ENCODE results near the gene GNAI3.

The GNAI3 gene

DNA sequence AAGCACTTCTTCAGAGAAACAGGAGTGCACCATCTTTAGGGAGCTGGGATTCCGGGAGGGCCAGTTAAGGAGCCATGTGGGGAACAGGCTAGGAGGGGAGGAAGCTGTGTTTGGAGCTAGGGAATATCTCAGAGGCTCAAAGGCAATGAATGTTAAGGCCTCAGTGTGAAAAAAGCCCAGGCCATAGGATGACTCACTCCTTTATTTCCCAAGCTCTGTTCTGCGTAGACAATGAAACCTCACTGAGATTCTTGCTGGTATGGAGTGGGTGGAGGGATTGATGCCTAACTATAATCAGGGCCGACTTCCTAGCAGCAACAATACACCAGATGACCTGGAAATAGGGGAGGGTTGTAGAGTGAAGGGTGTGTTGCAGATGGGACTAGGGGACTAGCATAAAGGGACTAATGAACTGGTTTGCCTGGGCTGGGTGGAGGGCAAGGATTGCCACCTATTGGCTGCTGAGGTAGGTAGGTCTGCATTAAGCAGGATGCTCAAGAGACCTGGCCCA is 68.9 kb downstream of the GNAI3 start:
- Mint-ChIP-seq H3K27me3 (no peaks in the 10 kb centered on the region), H3K9me3 (no peaks in the 10 kb centered on the region), H3K36me3 (ENCODE audit: low read depth) (no peaks in the 10 kb centered on the region), H3K4me3 (peak overlapping the region; percentile 38), H3K4me1 (ENCODE audit: low read depth) (peaks cover 47% of the 10 kb centered on the region), H3K27ac (peak overlapping the region; percentile 73)

DNA sequence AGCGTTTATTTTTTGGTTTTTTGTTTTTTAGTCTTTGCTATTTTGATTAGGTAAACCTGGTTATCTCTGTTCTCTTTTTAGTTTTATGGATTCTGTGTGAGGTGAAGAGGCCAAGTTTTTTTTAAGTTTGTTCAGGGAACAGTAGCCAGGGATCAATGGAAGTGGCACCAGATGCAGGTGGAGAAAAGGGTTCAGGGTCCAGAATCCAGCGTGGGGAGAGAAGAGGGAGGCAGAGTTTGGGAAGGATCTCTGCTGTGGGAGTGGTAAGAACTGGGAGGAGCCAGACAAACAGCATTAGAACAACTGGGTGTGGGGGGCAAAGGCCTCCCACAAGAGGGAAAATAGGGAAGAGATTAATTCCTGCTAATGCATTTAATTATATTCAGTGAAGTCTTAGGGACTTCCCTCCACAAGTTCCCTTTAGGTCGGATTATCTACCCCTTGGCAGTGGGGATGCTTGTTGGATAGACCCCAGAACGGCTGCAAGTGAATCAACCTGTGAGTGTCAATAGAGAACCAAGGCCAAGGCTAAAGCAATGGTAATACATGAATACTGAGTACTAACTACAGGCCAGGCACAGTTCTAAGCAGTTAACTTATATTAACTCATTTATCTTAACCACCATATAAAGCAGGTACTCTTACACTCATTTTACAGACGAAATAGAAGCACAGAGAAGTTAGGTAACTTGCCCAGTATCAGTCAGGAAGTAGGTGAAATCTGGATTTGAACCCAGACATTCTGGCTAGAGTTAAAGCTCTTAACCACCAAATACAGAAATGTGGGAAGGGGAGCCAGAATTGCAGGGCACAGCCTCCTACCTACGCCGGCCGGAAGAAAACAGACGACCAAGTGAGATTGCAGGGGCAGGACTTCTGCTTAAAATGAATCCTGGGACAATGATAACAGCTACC is 70.5 kb downstream of the GNAI3 start:
- H3K9me3 Mint-ChIP-seq = no peaks in the 10 kb centered on the region
- no peaks in the 10 kb centered on the region for H3K27me3 Mint-ChIP-seq
- peaks cover 63% of the 10 kb centered on the region for H3K4me1 Mint-ChIP-seq (ENCODE audit: low read depth)
- no peaks in the 10 kb centered on the region for H3K36me3 Mint-ChIP-seq (ENCODE audit: low read depth)
- H3K4me3 Mint-ChIP-seq = peak overlapping the region; percentile 99
- peak overlapping the region; percentile 98 for H3K27ac Mint-ChIP-seq

DNA sequence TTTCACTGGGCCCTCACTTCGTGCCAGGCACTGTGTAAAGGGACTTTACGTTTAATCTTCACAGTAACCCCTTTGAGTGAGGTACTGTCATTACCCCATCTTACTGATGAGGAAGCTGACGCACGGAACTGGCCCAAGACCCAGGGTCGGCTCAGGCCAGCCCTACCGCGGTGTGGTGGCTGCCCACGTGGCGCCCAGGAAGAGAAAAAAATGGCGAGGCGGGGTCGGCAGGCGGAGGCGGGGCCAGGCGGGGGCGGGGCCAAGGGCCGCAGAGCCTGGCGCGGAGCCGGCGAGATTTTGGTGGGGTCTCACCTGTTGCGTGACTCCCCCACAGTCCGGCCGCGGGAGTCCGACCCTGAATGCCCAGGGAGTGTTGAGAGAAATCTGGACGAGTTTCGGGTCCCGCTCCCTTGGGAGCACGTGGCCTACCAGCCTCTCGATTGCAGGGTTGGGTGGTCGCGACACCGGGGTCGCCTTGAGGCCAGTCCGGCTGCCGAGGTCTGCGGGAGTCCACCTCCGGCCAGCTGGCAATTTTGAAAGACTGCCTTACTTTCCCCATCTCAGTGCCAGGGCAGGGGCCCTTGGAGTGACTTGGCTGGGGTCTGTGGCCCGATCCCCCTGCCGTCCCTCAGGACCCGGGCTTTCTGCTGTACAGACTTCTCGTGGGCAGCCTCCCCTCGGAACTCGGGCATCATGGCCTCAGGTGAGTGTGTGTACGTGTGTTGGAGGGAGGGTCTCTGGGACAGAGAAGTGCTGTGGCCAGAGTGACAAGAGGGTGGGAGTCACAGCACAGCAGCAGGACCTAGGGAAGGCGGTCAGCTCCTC is 71.4 kb downstream of the GNAI3 start, which contains the start of the genes AMPD2 and GNAT2:
Gene AMPD2, plus strand, starts transcription at position 262 of the 825 bp plus-strand sequence. CDS start 1,339 bp downstream, outside the sequence.
Gene GNAT2, minus strand, starts transcription at position 41 of the 825 bp plus-strand sequence. CDS start 6,746 bp downstream, outside the sequence.
- Mint-ChIP-seq H3K36me3 (ENCODE audit: low read depth) (no peaks in the 10 kb centered on the region), H3K9me3 (no peaks in the 10 kb centered on the region)

DNA sequence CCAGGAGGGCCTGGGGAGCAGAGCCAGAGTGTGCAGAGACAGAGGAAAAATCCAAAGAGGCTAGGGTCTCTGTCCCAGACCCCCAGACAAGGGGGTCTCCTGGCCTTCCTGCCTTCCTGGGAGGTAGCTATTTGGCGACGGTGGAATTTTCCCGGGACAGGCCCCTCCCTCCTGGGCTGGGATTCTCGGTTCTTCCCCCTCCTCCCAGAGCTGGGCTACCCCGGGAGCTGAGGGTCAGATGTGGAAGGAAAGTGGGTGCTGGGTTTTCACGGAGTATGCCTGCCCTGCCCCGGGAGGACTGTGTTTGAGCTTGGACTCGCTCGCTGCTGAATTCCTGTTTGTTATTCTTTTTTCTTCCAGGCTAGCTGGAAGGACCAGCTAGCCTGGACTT is 72.0 kb downstream of the GNAI3 start:
- no peaks in the 10 kb centered on the region for H3K27me3 Mint-ChIP-seq
- H3K9me3 Mint-ChIP-seq = no peaks in the 10 kb centered on the region
- H3K4me1 Mint-ChIP-seq (ENCODE audit: low read depth) = peaks cover 69% of the 10 kb centered on the region
- peak overlapping the region; percentile 99 for H3K4me3 Mint-ChIP-seq
- no peaks in the 10 kb centered on the region for H3K36me3 Mint-ChIP-seq (ENCODE audit: low read depth)
- peak overlapping the region; percentile 98 for H3K27ac Mint-ChIP-seq

More for the DNA sequence above, 71.4 kb downstream of the GNAI3 start, which contains the start of the genes AMPD2 and GNAT2:
- Mint-ChIP-seq H3K27ac (peak within 1 kb of the TSS; percentile 98), H3K4me1 (ENCODE audit: low read depth) (peaks cover 69% of the 10 kb centered on the region), H3K4me3 (peak within 1 kb of the TSS; percentile 99), H3K27me3 (no peaks in the 10 kb centered on the region)

DNA sequence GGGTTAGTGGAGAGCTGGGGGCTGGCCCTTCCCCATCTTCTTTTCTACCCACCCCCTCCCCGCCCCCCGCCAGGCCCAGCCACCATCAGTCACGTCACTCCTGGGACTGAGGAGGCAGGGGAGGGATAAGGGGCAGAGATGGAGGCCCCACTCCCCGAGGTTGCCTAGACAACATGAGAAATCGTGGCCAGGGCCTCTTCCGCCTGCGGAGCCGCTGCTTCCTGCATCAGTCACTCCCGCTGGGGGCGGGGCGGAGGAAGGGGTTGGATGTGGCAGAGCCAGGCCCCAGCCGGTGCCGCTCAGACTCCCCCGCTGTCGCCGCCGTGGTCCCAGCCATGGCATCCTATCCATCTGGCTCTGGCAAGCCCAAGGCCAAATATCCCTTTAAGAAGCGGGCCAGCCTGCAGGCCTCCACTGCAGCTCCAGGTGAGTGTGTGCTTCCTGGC is 72.4 kb downstream of the GNAI3 start:
- peaks cover 3% of the 10 kb centered on the region for H3K36me3 Mint-ChIP-seq (ENCODE audit: low read depth)
- peaks cover 65% of the 10 kb centered on the region for H3K4me1 Mint-ChIP-seq (ENCODE audit: low read depth)
- H3K4me3 Mint-ChIP-seq = peak overlapping the region; percentile 99
- no peaks in the 10 kb centered on the region for H3K9me3 Mint-ChIP-seq
- peak overlapping the region; percentile 98 for H3K27ac Mint-ChIP-seq
- no peaks in the 10 kb centered on the region for H3K27me3 Mint-ChIP-seq

DNA sequence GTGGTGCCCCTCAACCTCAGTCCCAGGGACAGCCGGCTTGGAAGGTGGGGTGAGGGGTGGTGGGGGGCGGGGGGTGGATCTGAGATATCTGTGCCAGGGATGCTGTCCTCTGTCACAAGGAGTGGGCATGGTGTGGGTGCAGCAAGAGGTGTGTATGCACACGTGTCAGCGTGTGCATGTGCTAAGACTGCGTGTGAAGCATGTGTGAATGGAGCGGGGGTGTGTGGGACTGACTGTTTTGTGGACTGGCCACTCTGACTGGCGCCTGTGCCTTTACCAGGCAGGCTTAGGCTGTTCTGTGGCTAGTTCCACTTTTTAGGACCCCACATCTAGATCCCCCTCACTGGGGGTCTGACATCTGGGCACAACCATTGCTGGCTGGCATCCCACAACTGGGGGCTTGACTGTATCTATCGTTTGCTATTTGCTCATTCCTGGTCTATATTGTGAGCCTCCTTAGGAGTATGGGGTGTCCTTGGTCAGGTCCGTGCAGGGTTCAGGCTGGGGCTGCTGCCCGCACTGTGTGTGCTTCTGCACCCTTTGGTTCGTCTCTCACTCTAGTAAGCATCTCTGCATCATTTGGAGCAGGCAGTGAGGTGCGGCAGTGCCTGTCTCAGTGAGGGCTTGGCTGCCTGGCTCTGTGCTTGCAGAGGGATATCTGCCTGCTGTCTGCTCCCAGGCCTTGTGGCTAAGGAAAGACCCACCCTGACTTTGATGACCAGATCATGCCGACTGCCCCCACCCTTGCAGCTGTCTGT is 73.1 kb downstream of the GNAI3 start:
- peaks cover 58% of the 10 kb centered on the region for H3K4me1 Mint-ChIP-seq (ENCODE audit: low read depth)
- H3K27ac Mint-ChIP-seq = peak overlapping the region; percentile 73
- H3K36me3 Mint-ChIP-seq (ENCODE audit: low read depth) = peaks cover 6% of the 10 kb centered on the region
- H3K4me3 Mint-ChIP-seq = peak overlapping the region; percentile 99
- no peaks in the 10 kb centered on the region for H3K9me3 Mint-ChIP-seq
- no peaks in the 10 kb centered on the region for H3K27me3 Mint-ChIP-seq

DNA sequence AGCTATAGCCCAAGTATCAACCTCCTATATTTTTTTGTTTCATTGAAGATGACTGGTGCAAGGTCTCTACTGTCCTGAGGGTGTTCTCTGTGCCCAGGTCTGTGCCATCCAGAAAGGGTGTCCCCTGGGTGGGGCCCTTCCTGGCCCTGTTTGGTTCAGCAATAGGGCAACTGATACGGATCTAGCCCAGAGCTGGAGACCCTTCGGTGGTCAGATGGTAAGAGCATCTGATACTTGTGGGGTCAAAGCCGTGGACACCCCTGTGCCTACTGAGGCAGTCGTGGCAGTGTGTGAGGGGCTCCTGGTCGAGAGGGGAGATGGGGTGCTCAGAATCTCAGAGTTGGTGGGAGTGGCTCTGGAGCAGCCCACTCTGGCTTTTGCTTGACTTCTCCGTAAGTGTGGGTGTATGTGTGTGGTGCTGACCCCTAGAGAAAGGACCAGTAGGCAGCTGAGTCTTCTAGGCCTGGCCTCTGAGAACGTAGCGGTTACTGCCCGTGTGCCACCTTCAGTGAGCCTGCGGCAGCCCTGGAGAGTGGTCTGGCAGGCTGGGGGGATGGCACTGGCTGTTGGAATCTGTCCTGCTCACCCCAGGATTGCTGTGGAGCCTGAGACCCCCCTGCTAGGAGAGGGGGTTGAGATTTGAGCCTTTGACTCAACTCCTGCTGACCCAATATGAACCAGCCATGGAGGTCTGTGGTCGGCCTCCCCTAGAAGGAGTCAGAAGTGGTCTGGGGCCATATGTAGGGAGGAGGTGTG is 73.9 kb downstream of the GNAI3 start:
- Mint-ChIP-seq H3K27me3 (no peaks in the 10 kb centered on the region), H3K27ac (peak overlapping the region; percentile 73), H3K9me3 (no peaks in the 10 kb centered on the region), H3K4me3 (peak overlapping the region; percentile 99), H3K4me1 (ENCODE audit: low read depth) (peaks cover 51% of the 10 kb centered on the region), H3K36me3 (ENCODE audit: low read depth) (peaks cover 6% of the 10 kb centered on the region)

DNA sequence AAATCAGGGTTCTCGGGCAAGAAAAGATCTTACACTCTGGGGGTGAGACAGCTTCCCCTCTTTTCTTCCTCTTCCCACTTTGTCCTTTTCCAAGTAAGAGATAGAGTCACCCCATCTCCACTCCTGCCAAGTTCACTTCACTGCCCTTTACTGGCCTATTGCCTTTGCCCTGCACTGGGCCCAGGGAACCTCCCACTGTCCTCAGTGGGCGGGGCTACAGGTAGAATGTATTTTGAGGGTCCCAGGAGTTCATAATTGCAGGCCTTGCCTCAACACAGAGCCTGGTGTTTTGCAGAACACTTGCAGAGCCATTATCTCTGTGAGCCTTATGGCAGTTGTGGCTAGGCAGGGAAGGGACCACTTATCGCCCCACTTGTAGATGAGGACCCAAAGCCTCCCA is 74.5 kb downstream of the GNAI3 start:
- Mint-ChIP-seq H3K4me3 (peak overlapping the region; percentile 99), H3K36me3 (ENCODE audit: low read depth) (peaks cover 12% of the 10 kb centered on the region), H3K4me1 (ENCODE audit: low read depth) (peaks cover 45% of the 10 kb centered on the region), H3K9me3 (no peaks in the 10 kb centered on the region), H3K27ac (peak overlapping the region; percentile 73), H3K27me3 (no peaks in the 10 kb centered on the region)

DNA sequence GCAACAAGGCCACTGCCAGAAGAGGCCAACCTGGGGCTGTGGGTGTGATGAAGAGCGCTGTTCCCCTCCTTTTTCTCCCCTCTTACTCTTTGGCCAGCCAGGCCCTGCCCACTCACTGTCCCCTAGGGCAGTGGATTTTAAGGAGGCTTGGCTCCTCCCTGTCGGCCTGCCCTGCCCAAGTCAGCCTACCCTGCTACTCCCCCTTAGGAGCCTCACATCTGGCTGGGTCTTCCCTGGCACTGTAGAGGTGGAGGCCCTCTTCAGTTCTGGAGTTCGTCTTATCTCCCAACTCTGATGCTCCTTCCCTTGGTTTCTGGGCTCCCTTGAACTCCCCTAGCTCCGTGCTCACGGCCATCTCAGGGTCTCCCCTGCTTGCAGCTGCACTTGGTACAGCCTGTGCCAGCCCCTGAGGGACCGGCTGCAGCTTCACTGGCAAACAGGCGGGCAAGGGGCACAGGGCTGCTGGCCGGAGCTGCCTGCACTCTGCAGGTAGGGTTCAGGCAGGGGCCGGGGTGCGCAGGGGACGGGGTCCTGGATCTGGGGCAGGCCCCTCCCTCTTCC is 75.3 kb downstream of the GNAI3 start:
- peaks cover 18% of the 10 kb centered on the region for H3K36me3 Mint-ChIP-seq (ENCODE audit: low read depth)
- no peaks in the 10 kb centered on the region for H3K27me3 Mint-ChIP-seq
- peaks cover 42% of the 10 kb centered on the region for H3K4me1 Mint-ChIP-seq (ENCODE audit: low read depth)
- H3K27ac Mint-ChIP-seq = peak overlapping the region; percentile 49
- H3K4me3 Mint-ChIP-seq = peak overlapping the region; percentile 99
- H3K9me3 Mint-ChIP-seq = no peaks in the 10 kb centered on the region

DNA sequence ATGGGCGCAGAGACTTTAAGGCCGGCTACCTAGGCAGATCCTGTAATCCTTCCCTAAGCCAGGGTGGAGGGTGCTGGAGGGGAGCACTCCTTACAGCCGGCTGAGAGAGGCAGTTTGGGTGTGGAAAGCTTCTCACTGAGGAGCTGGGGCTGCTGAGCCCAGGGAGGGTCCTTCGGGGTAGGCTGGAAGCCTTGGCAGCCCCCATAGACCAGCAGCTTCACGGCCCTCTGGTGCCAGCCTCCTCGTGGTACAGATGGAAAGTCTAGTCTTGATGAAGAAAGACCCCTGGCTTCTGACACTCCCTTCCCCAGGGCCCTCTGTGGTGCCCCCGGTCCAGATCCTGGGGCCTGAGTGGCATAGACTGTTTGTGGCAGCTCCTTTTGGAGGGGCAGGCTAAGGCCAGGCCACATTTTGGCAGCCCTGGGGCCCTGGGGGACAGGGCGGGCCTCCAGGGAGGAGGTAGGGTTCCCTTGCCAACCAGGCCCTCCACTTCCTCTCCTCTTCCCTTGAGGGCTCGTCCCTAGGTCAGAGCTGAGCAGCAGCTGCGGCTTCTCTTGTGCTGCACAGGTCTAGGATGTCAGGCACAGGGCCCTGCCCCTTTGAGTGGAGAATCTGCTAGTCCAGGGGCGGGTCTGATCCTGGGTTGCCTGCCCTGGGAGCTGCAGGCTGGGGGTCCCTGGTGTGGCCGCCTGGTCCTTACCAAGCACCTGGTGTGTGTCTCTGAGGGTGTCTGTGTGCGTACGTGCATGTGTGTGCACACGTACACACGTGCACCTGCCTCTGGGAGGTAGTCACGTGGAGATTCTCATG is 76.0 kb downstream of the GNAI3 start:
- Mint-ChIP-seq H3K4me3 (no peak overlapping the region), H3K4me1 (ENCODE audit: low read depth) (peaks cover 35% of the 10 kb centered on the region), H3K36me3 (ENCODE audit: low read depth) (peaks cover 24% of the 10 kb centered on the region), H3K9me3 (no peaks in the 10 kb centered on the region), H3K27me3 (no peaks in the 10 kb centered on the region), H3K27ac (no peak overlapping the region)

DNA sequence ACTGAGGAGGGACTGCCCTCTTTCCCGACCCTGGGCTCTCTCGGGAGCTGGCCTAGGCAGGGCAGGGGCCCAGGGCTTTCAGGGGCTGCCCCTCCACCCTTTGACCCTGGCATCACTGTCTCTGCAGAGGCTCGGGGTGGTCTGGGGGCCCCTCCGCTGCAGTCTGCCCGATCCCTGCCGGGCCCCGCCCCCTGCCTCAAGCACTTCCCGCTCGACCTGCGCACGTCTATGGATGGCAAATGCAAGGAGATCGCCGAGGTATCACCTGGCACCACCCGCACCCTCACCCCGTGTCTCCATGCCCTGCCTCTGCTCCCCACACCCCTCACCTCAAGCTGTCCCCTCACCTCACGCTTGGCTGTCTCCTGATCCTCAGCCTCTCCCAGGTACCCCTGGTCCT is 76.8 kb downstream of the GNAI3 start:
- Mint-ChIP-seq H3K9me3 (no peaks in the 10 kb centered on the region), H3K27ac (no peak overlapping the region), H3K36me3 (ENCODE audit: low read depth) (peaks cover 26% of the 10 kb centered on the region), H3K4me3 (no peak overlapping the region), H3K4me1 (ENCODE audit: low read depth) (peaks cover 32% of the 10 kb centered on the region), H3K27me3 (no peaks in the 10 kb centered on the region)

DNA sequence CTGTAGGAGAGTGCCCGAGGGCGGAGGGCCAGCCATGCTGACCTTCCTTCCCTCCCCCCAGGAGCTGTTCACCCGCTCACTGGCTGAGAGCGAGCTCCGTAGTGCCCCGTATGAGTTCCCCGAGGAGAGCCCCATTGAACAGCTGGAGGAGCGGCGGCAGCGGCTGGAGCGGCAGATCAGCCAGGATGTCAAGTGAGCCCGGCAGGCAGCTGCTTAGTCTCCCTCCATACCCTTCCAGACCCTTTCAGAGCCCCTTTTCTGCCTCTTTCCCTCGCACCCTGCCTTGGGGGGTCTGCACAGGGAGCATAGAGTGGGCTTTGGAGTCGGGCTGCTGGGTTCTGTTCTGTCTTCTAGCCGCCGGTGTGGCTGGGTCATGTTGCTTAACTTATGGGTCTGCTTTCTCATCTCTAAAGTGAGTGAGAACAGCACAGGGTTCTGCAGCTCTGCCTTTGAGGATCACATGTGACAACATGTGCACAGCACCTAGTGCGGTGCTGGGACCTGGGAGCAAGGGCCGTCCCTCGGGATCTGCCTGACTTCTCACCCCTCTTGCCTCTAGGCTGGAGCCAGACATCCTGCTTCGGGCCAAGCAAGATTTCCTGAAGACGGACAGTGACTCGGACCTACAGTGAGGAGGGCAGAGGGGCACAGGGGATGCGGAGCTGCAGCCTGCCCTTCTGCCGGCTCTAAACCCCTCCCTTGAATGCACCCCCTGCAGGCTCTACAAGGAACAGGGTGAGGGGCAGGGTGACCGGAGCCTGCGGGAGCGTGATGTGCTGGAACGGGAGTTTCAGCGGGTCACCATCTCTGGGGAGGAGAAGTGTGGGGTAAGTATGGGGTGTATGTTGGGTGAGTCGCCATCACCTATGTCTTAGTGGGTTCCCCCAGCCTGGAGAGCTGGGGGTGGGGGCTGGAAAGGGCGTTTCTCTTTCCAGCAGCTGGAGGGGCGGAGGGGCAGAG is 77.5 kb downstream of the GNAI3 start:
- no peaks in the 10 kb centered on the region for H3K27me3 Mint-ChIP-seq
- no peaks in the 10 kb centered on the region for H3K9me3 Mint-ChIP-seq
- H3K4me3 Mint-ChIP-seq = no peak overlapping the region
- peaks cover 32% of the 10 kb centered on the region for H3K4me1 Mint-ChIP-seq (ENCODE audit: low read depth)
- H3K36me3 Mint-ChIP-seq (ENCODE audit: low read depth) = peaks cover 26% of the 10 kb centered on the region
- no peak overlapping the region for H3K27ac Mint-ChIP-seq
